ENCODE results near the gene KPNA4. TPM values are rescaled to one million over a fixed set of nuclear protein-coding genes. Genes with fewer than 3 reads are reported as not detected.

The KPNA4 gene
- total RNA-seq, 2 experiments from 2014 or later = 44.0 to 49.4 TPM

- H3K4me3 ChIP-seq (ENCODE audit: low read length) = no peak overlapping the region
- no peaks in the 10 kb centered on the region for H3K4me1 ChIP-seq (ENCODE audit: insufficient read depth, low read length)
- DNase-seq (no peak), ATAC-seq (ENCODE audit: poor library complexity) (no peak)
- ChIA-PET CTCF (no interaction called here), POLR2A (interaction anchor here (0.8 to 1.4 kb wide), 2 partner anchors 10 to 104 kb away, joined by 3 to 6 read pairs; partner anchors contain the start of gene TRIM59)
- no peak overlapping the region for H3K27ac Mint-ChIP-seq
- H3K36me3 ChIP-seq (ENCODE audit: insufficient read depth, low read length) = no peaks in the 10 kb centered on the region
- H3K27ac ChIP-seq (ENCODE audit: low read depth in 1 of 2, low read length in 2 of 2) = no peak overlapping the region
- H3K9me3 Mint-ChIP-seq = no peaks in the 10 kb centered on the region
- peaks cover 0 to 3% of the 10 kb centered on the region in 2 experiments for H3K27me3 ChIP-seq (ENCODE audit: control insufficient read depth in 1 of 2, insufficient read depth in 2 of 2, low read length in 2 of 2)
- intact Hi-C loops (cut with DNase I, micrococcal nuclease) = no loop called here
- TF ChIP-seq CTCF (IDR thresholded peaks at IDR 0.05) = no peak
- no peak overlapping the region for H3K4me3 Mint-ChIP-seq
- no peaks in the 10 kb centered on the region for H3K9me3 ChIP-seq (ENCODE audit: control insufficient read depth in 1 of 2, insufficient read depth in 1 of 2, low read length in 2 of 2)
- no peaks in the 10 kb centered on the region for H3K4me1 Mint-ChIP-seq (ENCODE audit: low read depth)
- no peaks in the 10 kb centered on the region for H3K36me3 Mint-ChIP-seq (ENCODE audit: low read depth)
- peaks cover 9% of the 10 kb centered on the region for H3K27me3 Mint-ChIP-seq
Measured at GRCh38 chr3:160460033-160460432, 105.3 kb downstream of the KPNA4 start.

- POLR2A ChIA-PET = interaction anchor here (0.8 to 1.4 kb wide), 2 partner anchors 10 to 104 kb away, joined by 3 to 6 read pairs; partner anchors contain the start of gene TRIM59
- no peak for TF ChIP-seq CTCF (IDR thresholded peaks at IDR 0.05)
- intact Hi-C loops (cut with DNase I, micrococcal nuclease) = no loop called here
- H3K27ac Mint-ChIP-seq = no peak overlapping the region
- ATAC-seq (ENCODE audit: poor library complexity) = no peak
- no peak overlapping the region for H3K4me3 ChIP-seq (ENCODE audit: low read length)
- no peaks in the 10 kb centered on the region for H3K4me1 ChIP-seq (ENCODE audit: insufficient read depth, low read length)
- no peaks in the 10 kb centered on the region for H3K4me1 Mint-ChIP-seq (ENCODE audit: low read depth)
- H3K27ac ChIP-seq (ENCODE audit: low read depth in 1 of 2, low read length in 2 of 2) = no peak overlapping the region
- peaks cover 9% of the 10 kb centered on the region for H3K27me3 Mint-ChIP-seq
- no peak overlapping the region for H3K4me3 Mint-ChIP-seq
- DNase-seq = no peak
- no peaks in the 10 kb centered on the region for H3K9me3 Mint-ChIP-seq
- peaks cover 0 to 3% of the 10 kb centered on the region in 2 experiments for H3K27me3 ChIP-seq (ENCODE audit: control insufficient read depth in 1 of 2, insufficient read depth in 2 of 2, low read length in 2 of 2)
- CTCF ChIA-PET = no interaction called here
- H3K36me3 Mint-ChIP-seq (ENCODE audit: low read depth) = no peaks in the 10 kb centered on the region
- H3K9me3 ChIP-seq (ENCODE audit: control insufficient read depth in 1 of 2, insufficient read depth in 1 of 2, low read length in 2 of 2) = no peaks in the 10 kb centered on the region
- H3K36me3 ChIP-seq (ENCODE audit: insufficient read depth, low read length) = no peaks in the 10 kb centered on the region
Measured at GRCh38 chr3:160459450-160459970, 105.9 kb downstream of the KPNA4 start.

- CTCF ChIA-PET = interaction anchor here (0.5 kb wide), 1 partner anchor 13 kb away, joined by 3 read pairs; no protein-coding TSS in a partner anchor
- no peak overlapping the region for H3K27ac Mint-ChIP-seq
- intact Hi-C loops (cut with DNase I, micrococcal nuclease) = no loop called here
Measured at GRCh38 chr3:160458151-160458550, 107.2 kb downstream of the KPNA4 start.

More at GRCh38 chr3:160458151-160458550, 107.2 kb downstream of the KPNA4 start:
- DNase-seq (no peak), ATAC-seq (ENCODE audit: poor library complexity) (no peak)
- Histone ChIP-seq H3K4me1 (ENCODE audit: insufficient read depth, low read length) (no peaks in the 10 kb centered on the region), H3K36me3 (ENCODE audit: insufficient read depth, low read length) (no peaks in the 10 kb centered on the region), H3K4me3 (ENCODE audit: low read length) (no peak overlapping the region), H3K27me3 (ENCODE audit: control insufficient read depth in 1 of 2, insufficient read depth in 2 of 2, low read length in 2 of 2) (no peaks in the 10 kb centered on the region), H3K27ac (ENCODE audit: low read depth in 1 of 2, low read length in 2 of 2) (no peak overlapping the region), H3K9me3 (ENCODE audit: control insufficient read depth in 1 of 2, insufficient read depth in 1 of 2, low read length in 2 of 2) (no peaks in the 10 kb centered on the region)
- Mint-ChIP-seq H3K4me1 (ENCODE audit: low read depth) (no peaks in the 10 kb centered on the region), H3K4me3 (no peak overlapping the region), H3K36me3 (ENCODE audit: low read depth) (no peaks in the 10 kb centered on the region), H3K9me3 (no peaks in the 10 kb centered on the region), H3K27me3 (peaks cover 4% of the 10 kb centered on the region)
- no peak for TF ChIP-seq CTCF (IDR thresholded peaks at IDR 0.05)
- POLR2A ChIA-PET = no interaction called here

Data from CD4-positive, alpha-beta T cell (primary cell).